WTC11 (cell line): ENCODE results near the gene PDLIM7. TPM values are rescaled to one million over a fixed set of nuclear protein-coding genes. Genes with fewer than 3 reads are reported as not detected.

Experiments used
- ATAC-seq: fragments of 200-7000 bp; cut with Tn5 transposase; 2 replicates; pipeline ENCODE4 v1.10.0; 2021; ENCODE audit warnings: mild to moderate bottlenecking, moderate library complexity
- CTCF ChIA-PET: fragments of 300-600 bp; sonication (Branson Sonifier 250); formaldehyde crosslinking; loops from one replicate; lab custom pipeline; 2021; ENCODE audit warnings: antibody characterized with exemption; lab: Charles Lee
- POLR2A ChIA-PET: fragments of 350-600 bp; sonication (Branson Sonifier 250); formaldehyde crosslinking; loops from one replicate; lab custom pipeline; 2021; ENCODE audit warnings: antibody characterized with exemption; lab: Charles Lee
- DNase-seq: peaks from one replicate; pipeline ENCODE4 v3.0.0; 2021; ENCODE audit warnings: low spot score
- H3K27ac Mint-ChIP-seq: 2 replicates; pipeline ENCODE4 v1.8.0; 2021; ENCODE audit warnings: mixed read lengths
- H3K27me3 Mint-ChIP-seq: 2 replicates; pipeline ENCODE4 v1.8.0; 2021; ENCODE audit warnings: low read depth, mild to moderate bottlenecking, moderate library complexity, mixed read lengths
- H3K36me3 Mint-ChIP-seq: 2 replicates; pipeline ENCODE4 v1.8.0; 2021; ENCODE audit warnings: mixed read lengths
- H3K4me1 Mint-ChIP-seq: 2 replicates; pipeline ENCODE4 v1.8.0; 2022; ENCODE audit warnings: mixed read lengths
- H3K4me3 Mint-ChIP-seq: 2 replicates; pipeline ENCODE4 v1.8.0; 2021; ENCODE audit warnings: mild to moderate bottlenecking, moderate library complexity, mixed read lengths
- H3K9me3 Mint-ChIP-seq: 2 replicates; pipeline ENCODE4 v1.8.0; 2021; ENCODE audit warnings: mixed read lengths
- ARID4B ChIP-seq: sonication (generic); formaldehyde crosslinking; IDR thresholded peaks from 2 replicates; pipeline ENCODE4 v1.8.0; 2023; ENCODE audit warnings: missing genetic modification reagents, mild to moderate bottlenecking, borderline replicate concordance
- CREM ChIP-seq: sonication (generic); formaldehyde crosslinking; IDR thresholded peaks from 2 replicates; pipeline ENCODE4 v1.8.1; 2022; ENCODE audit warnings: mild to moderate bottlenecking, missing genetic modification reagents, moderate library complexity
- EMX1 ChIP-seq: fragments of 250-450 bp; sonication (Bioruptor Pico); IDR thresholded peaks from 2 replicates; pipeline ENCODE4 v1.8.0; 2021; ENCODE audit warnings: mild to moderate bottlenecking
- GTF2I ChIP-seq: fragments of 250-450 bp; sonication (Bioruptor Pico); conservative IDR thresholded peaks from 2 replicates; pipeline ENCODE4 v1.4.0; 2021; ENCODE audit warnings: mild to moderate bottlenecking
- HMGA2 ChIP-seq: fragments of 250-450 bp; sonication (Bioruptor Pico); IDR thresholded peaks from 2 replicates; pipeline ENCODE4 v1.4.0; 2021; ENCODE audit warnings: mild to moderate bottlenecking, moderate library complexity
- IRF2 ChIP-seq: sonication (generic); formaldehyde crosslinking; IDR thresholded peaks from 2 replicates; pipeline ENCODE4 v1.8.0; 2022; ENCODE audit warnings: low read depth, missing genetic modification reagents, borderline replicate concordance
- SMAD3 ChIP-seq: sonication (generic); formaldehyde crosslinking; IDR thresholded peaks from 2 replicates; pipeline ENCODE4 v1.8.0; 2022; ENCODE audit warnings: missing genetic modification reagents, mild to moderate bottlenecking, borderline replicate concordance
- SMAD4 ChIP-seq: sonication (generic); formaldehyde crosslinking; IDR thresholded peaks from 2 replicates; pipeline ENCODE4 v1.8.0; 2022; ENCODE audit warnings: mild to moderate bottlenecking, missing genetic modification reagents
- USF1 ChIP-seq: sonication (generic); formaldehyde crosslinking; IDR thresholded peaks from 2 replicates; pipeline ENCODE4 v1.8.0; 2022; ENCODE audit warnings: mild to moderate bottlenecking, missing genetic modification reagents
- total RNA-seq: library from RNA; stranded (reverse); gene quantifications from 3 replicates; pipeline ENCODE4 v1.2.3, GENCODE V29; 2021
- TF ChIP-seq, protein P1 (sequence below): fragments of 250-450 bp; sonication (Bioruptor Pico); IDR thresholded peaks from 2 replicates; pipeline ENCODE4 v2.1.2; 2022; ENCODE audit warnings: mild to moderate bottlenecking, moderate library complexity
- TF ChIP-seq, protein P2 (sequence below): sonication (generic); formaldehyde crosslinking; IDR thresholded peaks from 2 replicates; pipeline ENCODE4 v1.8.1; 2023; ENCODE audit warnings: mild to moderate bottlenecking, missing genetic modification reagents, moderate library complexity

The PDLIM7 gene
- total RNA-seq, 1 experiment from 2014 or later, result 142 TPM

DNA sequence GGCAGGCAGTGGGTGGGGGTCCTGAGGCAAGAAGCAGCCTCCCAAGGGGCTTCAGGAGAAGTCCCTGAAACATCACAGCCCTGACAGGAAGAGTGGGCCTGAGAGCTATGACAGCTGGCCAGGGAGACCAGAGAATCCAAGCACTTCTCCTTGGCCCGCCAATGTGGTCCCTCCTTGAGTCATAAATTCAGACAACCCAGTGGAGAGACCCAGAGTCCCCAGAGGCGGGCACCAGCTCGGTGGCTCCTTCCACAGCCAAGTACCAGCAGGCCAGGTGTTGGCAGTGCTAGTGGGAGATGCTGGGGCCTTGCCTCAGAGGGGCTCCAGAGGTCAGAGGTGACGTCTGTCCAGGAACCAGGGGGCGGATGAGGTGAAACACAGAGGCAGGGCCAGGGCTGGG lies 13.8 kb upstream of the PDLIM7 start:
- no peak for TF ChIP-seq EMX1 (CRISPR knock-in tag)
- no peak for TF ChIP-seq ARID4B (CRISPR knock-in tag)
- TF ChIP-seq CREM (CRISPR knock-in tag), result no peak
- TF ChIP-seq IRF2 (CRISPR knock-in tag), result no peak
- Mint-ChIP-seq H3K4me3 (no peak overlapping the region), H3K27me3 (no peaks in the 10 kb centered on the region), H3K36me3 (peaks cover 57% of the 10 kb centered on the region), H3K27ac (peak overlapping the region; percentile 32; the same call in 1 of the 2 replicates), H3K9me3 (no peaks in the 10 kb centered on the region), H3K4me1 (peaks cover 24% of the 10 kb centered on the region)
- ATAC-seq (no peak), DNase-seq (no peak)
- POLR2A ChIA-PET, result interaction anchor here (0.6 kb wide), 1 partner anchor 163 kb away, joined by 5 read pairs; no protein-coding TSS in a partner anchor
- CTCF ChIA-PET, result interaction anchor here (1.1 to 6.3 kb wide), 3 partner anchors 8 to 16 kb away, joined by 3 to 57 read pairs (median 29); partner anchors contain the start of gene PDLIM7

GRCh38 chr5:177510567-177511053 lies 13.2 kb upstream of the PDLIM7 start:
- Mint-ChIP-seq H3K27me3 (no peaks in the 10 kb centered on the region), H3K9me3 (no peaks in the 10 kb centered on the region), H3K27ac (peak overlapping the region; percentile 32; the same call in 1 of the 2 replicates), H3K4me1 (peaks cover 19% of the 10 kb centered on the region), H3K4me3 (no peak overlapping the region), H3K36me3 (peaks cover 51% of the 10 kb centered on the region)
- DNase-seq (no peak), ATAC-seq (no peak)
- ChIA-PET POLR2A (no interaction called here), CTCF (interaction anchor here (0.6 to 6.3 kb wide), 5 partner anchors 8 to 107 kb away, joined by 3 to 57 read pairs (median 10); partner anchors contain the start of gene PDLIM7)
- TF ChIP-seq GTF2I (CRISPR knock-in tag) (no peak), SMAD4 (CRISPR knock-in tag) (no peak), HMGA2 (CRISPR knock-in tag) (no peak), SMAD3 (no peak)

DNA sequence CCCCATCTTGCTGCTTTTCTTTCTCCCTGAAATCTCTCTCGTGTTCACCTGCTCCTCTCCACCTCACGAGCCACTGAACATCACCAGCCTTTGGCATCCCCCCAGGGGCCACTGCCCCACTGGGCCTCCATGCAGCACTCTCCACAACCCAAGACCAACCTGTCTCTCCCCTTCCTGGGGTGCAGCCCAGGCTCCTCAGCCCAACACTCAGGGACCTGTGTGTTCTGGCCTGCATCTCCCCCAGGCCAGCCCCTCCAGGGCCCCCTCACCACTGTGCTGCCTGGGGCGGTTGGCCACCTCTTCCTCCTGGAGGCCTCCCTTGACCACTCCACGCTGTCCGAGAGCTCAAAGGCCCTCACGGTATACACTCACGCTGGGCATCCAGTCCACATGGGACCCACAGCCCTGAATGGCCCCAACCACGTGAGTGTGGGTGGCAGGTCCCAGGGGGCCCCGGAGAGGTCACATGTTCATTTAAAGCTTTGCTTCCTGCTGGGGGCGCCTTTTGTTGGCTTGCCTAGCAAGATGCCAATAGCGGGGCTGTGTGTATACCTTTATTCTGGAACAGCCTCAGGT lies 12.7 kb upstream of the PDLIM7 start:
- ChIA-PET POLR2A (no interaction called here), CTCF (interaction anchor here (0.6 to 6.3 kb wide), 7 partner anchors 9 to 196 kb away, joined by 3 to 57 read pairs (median 4); partner anchors contain the start of gene PDLIM7)
- Mint-ChIP-seq H3K27ac (peak overlapping the region; percentile 90), H3K9me3 (no peaks in the 10 kb centered on the region), H3K4me1 (peaks cover 17% of the 10 kb centered on the region), H3K27me3 (no peaks in the 10 kb centered on the region), H3K36me3 (peaks cover 46% of the 10 kb centered on the region), H3K4me3 (no peak overlapping the region)
- DNase-seq (no peak), ATAC-seq (peak; percentile 8; the same call in 1 of the 2 replicates)
- peak; percentile 21; the same call in 1 of the 2 replicates for TF ChIP-seq USF1 (CRISPR knock-in tag)
- TF ChIP-seq, protein P1, sequence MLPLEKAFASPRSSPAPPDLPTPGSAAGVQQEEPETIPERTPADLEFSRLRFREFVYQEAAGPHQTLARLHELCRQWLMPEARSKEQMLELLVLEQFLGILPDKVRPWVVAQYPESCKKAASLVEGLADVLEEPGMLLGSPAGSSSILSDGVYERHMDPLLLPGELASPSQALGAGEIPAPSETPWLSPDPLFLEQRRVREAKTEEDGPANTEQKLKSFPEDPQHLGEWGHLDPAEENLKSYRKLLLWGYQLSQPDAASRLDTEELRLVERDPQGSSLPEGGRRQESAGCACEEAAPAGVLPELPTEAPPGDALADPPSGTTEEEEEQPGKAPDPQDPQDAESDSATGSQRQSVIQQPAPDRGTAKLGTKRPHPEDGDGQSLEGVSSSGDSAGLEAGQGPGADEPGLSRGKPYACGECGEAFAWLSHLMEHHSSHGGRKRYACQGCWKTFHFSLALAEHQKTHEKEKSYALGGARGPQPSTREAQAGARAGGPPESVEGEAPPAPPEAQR, result no peak
- TF ChIP-seq, protein P2, sequence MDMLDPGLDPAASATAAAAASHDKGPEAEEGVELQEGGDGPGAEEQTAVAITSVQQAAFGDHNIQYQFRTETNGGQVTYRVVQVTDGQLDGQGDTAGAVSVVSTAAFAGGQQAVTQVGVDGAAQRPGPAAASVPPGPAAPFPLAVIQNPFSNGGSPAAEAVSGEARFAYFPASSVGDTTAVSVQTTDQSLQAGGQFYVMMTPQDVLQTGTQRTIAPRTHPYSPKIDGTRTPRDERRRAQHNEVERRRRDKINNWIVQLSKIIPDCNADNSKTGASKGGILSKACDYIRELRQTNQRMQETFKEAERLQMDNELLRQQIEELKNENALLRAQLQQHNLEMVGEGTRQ, result peak; percentile 37; the same call in 1 of the 2 replicates
